ENCODE data around the gene BRK1. TPM values are rescaled to one million over a fixed set of nuclear protein-coding genes. Genes with fewer than 3 reads are reported as not detected.

The BRK1 gene
- polyA plus RNA-seq, 2 of the 4 experiments (the other 2 are of a cell fraction): 189 to 191 TPM

DNA sequence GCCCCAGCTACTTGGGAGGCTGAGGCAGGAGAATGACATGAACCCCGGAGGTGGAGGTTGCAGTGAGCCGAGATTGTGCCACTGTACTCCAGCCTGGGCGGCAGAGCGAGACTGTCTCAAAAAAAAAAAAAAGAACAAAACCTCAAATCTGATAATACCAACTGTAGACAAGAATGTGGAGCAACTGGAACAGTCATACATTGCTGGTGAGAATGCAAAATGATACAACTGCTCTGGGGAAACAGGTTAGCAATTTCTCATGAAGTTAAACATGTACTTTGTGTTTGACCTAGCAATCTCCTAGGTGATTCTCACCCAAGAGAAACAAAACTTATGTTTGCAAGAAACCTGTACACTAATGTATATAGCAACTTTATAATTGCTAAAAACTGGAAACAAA is 21.7 kb downstream of the BRK1 start:
- H3K27ac ChIP-seq: no peak overlapping the region
- H3K4me3 ChIP-seq: no peak overlapping the region
- ChIA-PET CTCF (no interaction called here), POLR2A (no interaction called here)
- DNase-seq (ENCODE audit: low read depth in 1 of 2, low spot score in 1 of 2) (no peak), FAIRE-seq (no peak), ATAC-seq (no peak)
- no peak overlapping the region for H3K4me2 ChIP-seq
- H3K4me1 ChIP-seq: no peaks in the 10 kb centered on the region; the same call in 2 of the 3 replicates
- TF ChIP-seq JUN (IDR thresholded peaks at IDR 0.05): no peak
- no peak for TF ChIP-seq CHD4 (IDR thresholded peaks at IDR 0.05; ENCODE audit: borderline replicate concordance)
- TF ChIP-seq EHMT2 (IDR thresholded peaks at IDR 0.05; ENCODE audit: low read depth): no peak
- TF ChIP-seq MAFK (IDR thresholded peaks at IDR 0.05; ENCODE audit: partially characterized antibody): no peak
- H3K9me3 ChIP-seq: no peaks in the 10 kb centered on the region
- 77% methylated on average over 4 of the region's 4 CpGs for WGBS (ENCODE audit: missing lambda C conversion rate)

DNA sequence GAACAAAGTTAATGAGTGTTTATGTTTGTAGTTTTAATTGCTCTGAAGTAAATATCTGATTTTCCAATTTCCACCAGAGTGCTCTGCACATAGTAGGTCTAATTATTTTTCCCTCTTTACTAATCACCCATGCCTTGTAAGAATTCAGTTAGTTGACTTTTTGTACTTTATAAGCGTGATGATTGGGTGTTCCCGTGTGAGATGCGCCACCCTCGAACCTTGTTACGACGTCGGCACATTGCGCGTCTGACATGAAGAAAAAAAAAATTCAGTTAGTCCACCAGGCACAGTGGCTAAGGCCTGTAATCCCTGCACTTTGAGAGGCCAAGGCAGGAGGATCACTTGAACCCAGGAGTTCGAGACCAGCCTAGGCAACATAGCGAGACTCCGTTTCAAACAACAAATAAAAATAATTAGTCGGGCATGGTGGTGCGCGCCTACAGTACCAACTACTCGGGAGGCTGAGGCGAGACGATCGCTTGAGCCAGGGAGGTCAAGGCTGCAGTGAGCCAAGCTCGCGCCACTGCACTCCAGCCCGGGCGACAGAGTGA is 25.6 kb downstream of the BRK1 start:
- 70% methylated on average over 23 of the region's 23 CpGs for WGBS (ENCODE audit: missing lambda C conversion rate)
- peak in 1 of 2 experiments; percentile 29 for DNase-seq (ENCODE audit: low read depth in 1 of 2, low spot score in 1 of 2)

DNA sequence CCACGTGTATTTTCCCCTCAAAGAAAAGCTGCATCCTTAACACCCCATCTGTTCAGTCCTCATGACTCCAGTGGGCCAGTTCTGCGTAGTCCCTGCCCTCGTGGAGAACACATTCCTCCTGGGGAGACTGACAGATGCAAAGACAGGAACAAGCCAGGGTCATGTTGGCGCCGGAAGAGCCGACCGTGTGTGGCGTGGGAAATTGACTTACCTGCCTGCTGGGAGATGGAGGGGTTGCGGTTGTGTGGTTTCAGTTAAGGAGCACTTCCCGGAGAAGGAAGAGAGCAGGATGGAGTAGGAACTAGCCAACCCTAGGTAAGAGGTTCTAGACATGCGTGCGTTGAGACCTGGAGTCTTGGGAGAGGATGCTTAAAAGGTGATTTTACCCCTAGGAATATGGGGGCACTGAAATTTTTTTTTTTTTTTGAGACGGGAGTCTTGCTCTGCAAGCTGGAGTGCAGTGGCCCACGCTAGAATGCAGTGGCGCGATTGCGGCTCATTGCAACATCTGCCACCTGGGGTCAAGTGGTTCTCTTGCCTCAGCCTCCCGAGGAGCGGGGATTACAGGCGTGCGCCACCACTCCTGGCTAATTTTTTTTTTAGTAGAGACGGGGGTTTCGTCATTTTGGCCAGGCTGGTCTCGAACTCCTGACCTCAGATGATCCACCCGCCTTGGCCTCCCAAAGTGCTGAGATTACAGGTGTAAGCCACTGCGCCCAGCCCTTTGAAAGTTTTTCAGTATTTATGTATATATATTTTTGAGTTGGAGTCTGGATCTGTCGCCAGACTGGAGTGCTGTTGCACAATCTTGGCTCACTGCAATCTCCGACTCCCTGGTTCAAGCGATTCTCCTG is 27.5 kb downstream of the BRK1 start:
- ChIA-PET CTCF (interaction anchor here (0.6 to 1.7 kb wide), 2 partner anchors 24 to 161 kb away, joined by 4 read pairs; no protein-coding TSS in a partner anchor), POLR2A (interaction anchor here (0.7 to 1.5 kb wide), 3 partner anchors 18 to 105 kb away, joined by 4 to 12 read pairs (median 4); partner anchors contain the start of gene TATDN2)
- 59% methylated on average over 29 of the region's 29 CpGs for WGBS (ENCODE audit: missing lambda C conversion rate)
- Histone ChIP-seq H3K4me3 (peak overlapping the region; percentile 87), H3K4me2 (peak overlapping the region; percentile 90), H3K27ac (peak overlapping the region; percentile 90 to 97), H3K9me3 (no peaks in the 10 kb centered on the region), H3K4me1 (peaks cover 15% of the 10 kb centered on the region)
- TF ChIP-seq, protein P1, sequence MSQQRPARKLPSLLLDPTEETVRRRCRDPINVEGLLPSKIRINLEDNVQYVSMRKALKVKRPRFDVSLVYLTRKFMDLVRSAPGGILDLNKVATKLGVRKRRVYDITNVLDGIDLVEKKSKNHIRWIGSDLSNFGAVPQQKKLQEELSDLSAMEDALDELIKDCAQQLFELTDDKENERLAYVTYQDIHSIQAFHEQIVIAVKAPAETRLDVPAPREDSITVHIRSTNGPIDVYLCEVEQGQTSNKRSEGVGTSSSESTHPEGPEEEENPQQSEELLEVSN (IDR thresholded peaks at IDR 0.05; ENCODE audit: borderline replicate concordance, low read depth): no peak
- TF ChIP-seq RAD21 (conservative IDR thresholded peaks at IDR 0.05 in 1 of 2, IDR thresholded peaks at IDR 0.05 in 1 of 2) (no peak), NPAS2 (CRISPR knock-in tag; IDR thresholded peaks at IDR 0.05; ENCODE audit: borderline replicate concordance) (no peak), CEBPB (IDR thresholded peaks at IDR 0.05) (peak in 1 of 2 experiments; percentile 40; a peak in 2 of 4 replicates)
- TF ChIP-seq, protein P2, sequence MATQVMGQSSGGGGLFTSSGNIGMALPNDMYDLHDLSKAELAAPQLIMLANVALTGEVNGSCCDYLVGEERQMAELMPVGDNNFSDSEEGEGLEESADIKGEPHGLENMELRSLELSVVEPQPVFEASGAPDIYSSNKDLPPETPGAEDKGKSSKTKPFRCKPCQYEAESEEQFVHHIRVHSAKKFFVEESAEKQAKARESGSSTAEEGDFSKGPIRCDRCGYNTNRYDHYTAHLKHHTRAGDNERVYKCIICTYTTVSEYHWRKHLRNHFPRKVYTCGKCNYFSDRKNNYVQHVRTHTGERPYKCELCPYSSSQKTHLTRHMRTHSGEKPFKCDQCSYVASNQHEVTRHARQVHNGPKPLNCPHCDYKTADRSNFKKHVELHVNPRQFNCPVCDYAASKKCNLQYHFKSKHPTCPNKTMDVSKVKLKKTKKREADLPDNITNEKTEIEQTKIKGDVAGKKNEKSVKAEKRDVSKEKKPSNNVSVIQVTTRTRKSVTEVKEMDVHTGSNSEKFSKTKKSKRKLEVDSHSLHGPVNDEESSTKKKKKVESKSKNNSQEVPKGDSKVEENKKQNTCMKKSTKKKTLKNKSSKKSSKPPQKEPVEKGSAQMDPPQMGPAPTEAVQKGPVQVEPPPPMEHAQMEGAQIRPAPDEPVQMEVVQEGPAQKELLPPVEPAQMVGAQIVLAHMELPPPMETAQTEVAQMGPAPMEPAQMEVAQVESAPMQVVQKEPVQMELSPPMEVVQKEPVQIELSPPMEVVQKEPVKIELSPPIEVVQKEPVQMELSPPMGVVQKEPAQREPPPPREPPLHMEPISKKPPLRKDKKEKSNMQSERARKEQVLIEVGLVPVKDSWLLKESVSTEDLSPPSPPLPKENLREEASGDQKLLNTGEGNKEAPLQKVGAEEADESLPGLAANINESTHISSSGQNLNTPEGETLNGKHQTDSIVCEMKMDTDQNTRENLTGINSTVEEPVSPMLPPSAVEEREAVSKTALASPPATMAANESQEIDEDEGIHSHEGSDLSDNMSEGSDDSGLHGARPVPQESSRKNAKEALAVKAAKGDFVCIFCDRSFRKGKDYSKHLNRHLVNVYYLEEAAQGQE (IDR thresholded peaks at IDR 0.05): no peak
- FAIRE-seq (no peak), ATAC-seq (peak in 1 of 2 experiments; percentile 12; a peak in 3 of 6 replicates), DNase-seq (ENCODE audit: low read depth in 1 of 2, low spot score in 1 of 2) (peak; percentile 26 to 35)

More for the DNA sequence above, 25.6 kb downstream of the BRK1 start:
- Histone ChIP-seq H3K4me1 (peaks cover 15% of the 10 kb centered on the region), H3K4me2 (peak overlapping the region; percentile 90), H3K9me3 (no peaks in the 10 kb centered on the region), H3K27ac (peak overlapping the region; percentile 90 to 97), H3K4me3 (peak overlapping the region; percentile 87)
- POLR2A ChIA-PET: interaction anchor here (0.6 to 1.5 kb wide), 15 partner anchors 10 to 143 kb away, joined by 3 to 12 read pairs (median 4); partner anchors contain the start of gene TATDN2
- TF ChIP-seq CHD4 (IDR thresholded peaks at IDR 0.05; ENCODE audit: borderline replicate concordance) (peak; percentile 51; the same call in 1 of the 2 replicates), KDM1A (IDR thresholded peaks at IDR 0.05; ENCODE audit: low read depth) (peak; percentile 31; the same call in 1 of the 2 replicates), JUN (IDR thresholded peaks at IDR 0.05) (no peak)
- CTCF ChIA-PET: interaction anchor here (0.6 to 1.3 kb wide), 3 partner anchors 11 to 52 kb away, joined by 3 to 9 read pairs (median 3); no protein-coding TSS in a partner anchor
- FAIRE-seq (no peak), ATAC-seq (no peak; a peak in 1 of 6 replicates)

DNA sequence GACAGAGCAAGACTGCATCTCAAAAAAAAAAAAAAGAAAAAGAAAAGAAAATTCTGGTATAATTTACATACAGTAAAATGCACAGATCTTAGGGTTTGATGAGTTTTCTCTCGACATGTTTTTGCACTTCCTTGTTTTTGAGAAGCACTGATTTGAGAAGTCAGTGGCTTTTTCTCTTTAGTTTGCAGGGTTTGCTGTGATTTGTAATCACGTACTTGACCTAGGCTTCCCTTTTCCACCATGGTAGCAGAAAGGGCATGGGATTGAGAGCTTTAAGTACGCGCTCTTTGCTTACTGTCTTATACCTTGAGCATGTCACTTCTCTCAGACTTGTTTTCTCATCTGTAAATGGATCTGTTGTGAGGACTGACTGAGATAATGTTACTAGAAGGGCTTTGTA is 30.2 kb downstream of the BRK1 start:
- no peak for DNase-seq (ENCODE audit: low read depth in 1 of 2, low spot score in 1 of 2)
- ChIA-PET POLR2A (no interaction called here), CTCF (interaction anchor here (1.0 to 1.3 kb wide), 2 partner anchors 10 to 69 kb away, joined by 3 read pairs; no protein-coding TSS in a partner anchor)
- Histone ChIP-seq H3K9me3 (no peaks in the 10 kb centered on the region), H3K4me3 (no peak overlapping the region), H3K27ac (no peak overlapping the region), H3K4me1 (peaks cover 15% of the 10 kb centered on the region), H3K4me2 (no peak overlapping the region)
- no peak for FAIRE-seq
- WGBS (ENCODE audit: missing lambda C conversion rate): 94% methylated on average over 4 of the region's 4 CpGs
- TF ChIP-seq PHF8 (IDR thresholded peaks at IDR 0.05; ENCODE audit: borderline replicate concordance, low read depth): no peak
- TF ChIP-seq MAFK (IDR thresholded peaks at IDR 0.05; ENCODE audit: partially characterized antibody): no peak
- TF ChIP-seq BHLHE40 (IDR thresholded peaks at IDR 0.05; ENCODE audit: low read depth, low read length): no peak
- TF ChIP-seq ZSCAN20 (CRISPR knock-in tag; IDR thresholded peaks at IDR 0.05): no peak
- TF ChIP-seq ZFP36 (IDR thresholded peaks at IDR 0.05; ENCODE audit: borderline replicate concordance, partially characterized antibody): no peak
- no peak for TF ChIP-seq HOXA7 (CRISPR knock-in tag; IDR thresholded peaks at IDR 0.05)
- TF ChIP-seq NFE2L2 (conservative IDR thresholded peaks at IDR 0.05; ENCODE audit: low read length): no peak
- no peak for TF ChIP-seq RFX5 (IDR thresholded peaks at IDR 0.05)
- TF ChIP-seq FOXS1 (CRISPR knock-in tag; IDR thresholded peaks at IDR 0.05): no peak
- TF ChIP-seq, protein P3, sequence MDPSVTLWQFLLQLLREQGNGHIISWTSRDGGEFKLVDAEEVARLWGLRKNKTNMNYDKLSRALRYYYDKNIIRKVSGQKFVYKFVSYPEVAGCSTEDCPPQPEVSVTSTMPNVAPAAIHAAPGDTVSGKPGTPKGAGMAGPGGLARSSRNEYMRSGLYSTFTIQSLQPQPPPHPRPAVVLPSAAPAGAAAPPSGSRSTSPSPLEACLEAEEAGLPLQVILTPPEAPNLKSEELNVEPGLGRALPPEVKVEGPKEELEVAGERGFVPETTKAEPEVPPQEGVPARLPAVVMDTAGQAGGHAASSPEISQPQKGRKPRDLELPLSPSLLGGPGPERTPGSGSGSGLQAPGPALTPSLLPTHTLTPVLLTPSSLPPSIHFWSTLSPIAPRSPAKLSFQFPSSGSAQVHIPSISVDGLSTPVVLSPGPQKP (IDR thresholded peaks at IDR 0.05; ENCODE audit: low read depth, low read length): no peak
- TF ChIP-seq, protein P4, sequence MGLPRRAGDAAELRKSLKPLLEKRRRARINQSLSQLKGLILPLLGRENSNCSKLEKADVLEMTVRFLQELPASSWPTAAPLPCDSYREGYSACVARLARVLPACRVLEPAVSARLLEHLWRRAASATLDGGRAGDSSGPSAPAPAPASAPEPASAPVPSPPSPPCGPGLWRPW (IDR thresholded peaks at IDR 0.05): no peak
- TF ChIP-seq CBX8 (IDR thresholded peaks at IDR 0.05): no peak
- ATAC-seq: no peak

Measured in A549 (cell line).